Measurements from ENCODE around the gene ALDH2.

- TF ChIP-seq POLR2AphosphoS5 (IDR thresholded peaks at IDR 0.05) (no peak), CTCF (IDR thresholded peaks at IDR 0.05) (no peak), POLR2A (IDR thresholded peaks at IDR 0.05) (no peak), EP300 (IDR thresholded peaks at IDR 0.05) (no peak)
These were observed 24.8 kb downstream of the ALDH2 start for GRCh38 chr12:111791507-111791906.
